H1 (cell line): Measurements from ENCODE around the gene FEV. TPM values are rescaled to one million over a fixed set of nuclear protein-coding genes. Genes with fewer than 3 reads are reported as not detected.

Experiments used
- CBX8 ChIP-seq: fragments of 300-800, 300-1000 bp; sonication (generic); IDR thresholded peaks from 2 replicates; pipeline ENCODE4 v1.7.1; 2016; ENCODE audit warnings: low read depth, low read length, borderline replicate concordance
- CTCF ChIP-seq, 3 experiments: IDR thresholded peaks; 1 replicate in 2 of 3; 2 replicates in 1 of 3; pipeline versions ENCODE4 v1.5.1 to v1.6.1; 2011; ENCODE audit warnings: low read length in 3 of 3, mild to moderate bottlenecking in 3 of 3, inconsistent platforms in 2 of 3, low read depth in 1 of 3, moderate library complexity in 1 of 3; ENCODE audit not compliant: insufficient read depth in 1 of 3; ENCODE audit errors: control extremely low read depth in 1 of 3
- SIN3A ChIP-seq, 2 experiments: IDR thresholded peaks in 1 of 2; conservative IDR thresholded peaks in 1 of 2; 2 replicates each; pipeline ENCODE4 v1.6.1; 2011 to 2012; ENCODE audit warnings: low read length in 2 of 2, improper control_type of control experiment in 1 of 2, low read depth in 1 of 2, mild to moderate bottlenecking in 1 of 2
- TAF7 ChIP-seq: optimal IDR thresholded peaks from 2 replicates; pipeline ENCODE3; 2011; ENCODE audit warnings: low read depth, mild to moderate bottlenecking, inconsistent platforms, low read length, moderate library complexity, borderline replicate concordance
- TCF12 ChIP-seq: IDR thresholded peaks from 2 replicates; pipeline ENCODE4 v1.6.1; 2011; ENCODE audit warnings: low read depth, mild to moderate bottlenecking, low read length
- polyA plus RNA-seq, 7 experiments: library from polyadenylated mRNA; depleted of rRNA in 3 of 7; stranded (reverse) in 5 of 7; unstranded in 2 of 7; fragments of >200 nt in 5 of 7; fragments of 200-250 nt in 2 of 7; gene quantifications; 1 replicate in 5 of 7; 2 replicates in 1 of 7; 4 replicates in 1 of 7; pipeline versions ENCODE4 v1.2.1 to v1.2.3, GENCODE V29; 2011 to 2013; ENCODE audit warnings: missing spikeins in 2 of 7, mixed read lengths in 2 of 7
- total RNA-seq: library from RNA; stranded (reverse); fragmentation: NEBNext Ultra II Directional; extraction: Animal tissue kit (Norgen Biotek cat#: 25700); gene quantifications from 2 replicates; pipeline ENCODE4 v1.2.1, GENCODE V29; 2021

Gene FEV
- total and polyA plus RNA-seq, 2 of the 8 experiments (the other 6 are each of a cell fraction or from before 2014, with no cell fraction given), result not detected

- TF ChIP-seq CBX8 (no peak), SIN3A (conservative IDR thresholded peaks at IDR 0.05 in 1 of 2, IDR thresholded peaks at IDR 0.05 in 1 of 2; ENCODE audit: low read depth in 1 of 2, low read length in 2 of 2) (no peak), TCF12 (no peak), CTCF (IDR thresholded peaks at IDR 0.05; ENCODE audit: control extremely low read depth in 1 of 3, insufficient read depth in 1 of 3, low read depth in 1 of 3, low read length in 3 of 3) (peak; percentile 94 to 98 (median 97)), TAF7 (no peak)
- TF ChIP-seq, all 59 proteins: peak for 3
Observed at GRCh38 chr2:219029829-219030165, 44.8 kb upstream of the FEV start (continued).
